HAP-1 (cell line): ENCODE results near the gene UBE4A.

ENCODE experiments used
- DNase-seq, 2 experiments: peaks; one replicate each; pipeline ENCODE4 v3.0.0-alpha.2; 2016 to 2020; ENCODE audit warnings: low spot score in 2 of 2
- H3K27me3 ChIP-seq: fragments of 250-450 bp; sonication (Bioruptor Pico); 2 replicates; pipeline ENCODE4 v1.5.1; 2020; ENCODE audit warnings: low read depth, mild to moderate bottlenecking, moderate library complexity
- H3K36me3 ChIP-seq: fragments of 250-450 bp; sonication (Bioruptor Pico); replicated peaks from 2 replicates; pipeline ENCODE4 v1.5.1; 2020; ENCODE audit warnings: mild to moderate bottlenecking
- H3K4me1 ChIP-seq: fragments of 250-450 bp; sonication (Bioruptor Pico); 2 replicates; pipeline ENCODE4 v1.5.1; 2020; ENCODE audit warnings: mild to moderate bottlenecking
- H3K4me3 ChIP-seq: fragments of 250-450 bp; sonication (Bioruptor Pico); 2 replicates; pipeline ENCODE4 v1.5.1; 2020; ENCODE audit warnings: mild to moderate bottlenecking, moderate library complexity
- H3K9me3 ChIP-seq: fragments of 250-450 bp; sonication (Bioruptor Pico); 2 replicates; pipeline ENCODE4 v1.5.1; 2020; ENCODE audit warnings: mild to moderate bottlenecking, moderate library complexity
- in situ Hi-C: fragments of 300-500 bp; cut with MboI; formaldehyde crosslinking; loops from 3 replicates; pipeline ENCODE4 v1.14.3; 2020; ENCODE audit warnings: low sequenced_read_pairs, inconsistent platforms, mixed read lengths

Gene UBE4A

GRCh38 chr11:118442301-118442700, 82.9 kb downstream of the UBE4A start:
- no peak overlapping the region for H3K4me3 ChIP-seq
- peaks cover 19% of the 10 kb centered on the region for H3K36me3 ChIP-seq
- DNase-seq: no peak
- in situ Hi-C loops: no loop called here
- H3K27me3 ChIP-seq: no peaks in the 10 kb centered on the region
- H3K9me3 ChIP-seq: no peaks in the 10 kb centered on the region
- H3K4me1 ChIP-seq: peaks cover 21% of the 10 kb centered on the region

GRCh38 chr11:118442908-118443589, 83.6 kb downstream of the UBE4A start:
- Histone ChIP-seq H3K36me3 (peaks cover 22% of the 10 kb centered on the region), H3K9me3 (no peaks in the 10 kb centered on the region), H3K4me3 (no peak overlapping the region), H3K27me3 (no peaks in the 10 kb centered on the region), H3K4me1 (peaks cover 21% of the 10 kb centered on the region)
- in situ Hi-C loops: no loop called here
- no peak for DNase-seq

GRCh38 chr11:118443590-118444218, 84.3 kb downstream of the UBE4A start:
- Histone ChIP-seq H3K36me3 (peaks cover 22% of the 10 kb centered on the region), H3K4me3 (no peak overlapping the region), H3K27me3 (no peaks in the 10 kb centered on the region), H3K4me1 (peaks cover 21% of the 10 kb centered on the region), H3K9me3 (no peaks in the 10 kb centered on the region)
- in situ Hi-C loops: no loop called here
- DNase-seq: no peak

- Histone ChIP-seq H3K9me3 (no peaks in the 10 kb centered on the region), H3K4me1 (no peaks in the 10 kb centered on the region; the same call in 1 of the 2 replicates), H3K27me3 (no peaks in the 10 kb centered on the region), H3K4me3 (no peak overlapping the region), H3K36me3 (peaks cover 12% of the 10 kb centered on the region; the same call in 1 of the 2 replicates)
- DNase-seq: no peak
- in situ Hi-C loops: no loop called here
These were observed 88.0 kb downstream of the UBE4A start for GRCh38 chr11:118447423-118447822.

- H3K4me3 ChIP-seq: no peak overlapping the region
- in situ Hi-C loops: no loop called here
- no peaks in the 10 kb centered on the region; the same call in 1 of the 2 replicates for H3K4me1 ChIP-seq
- H3K9me3 ChIP-seq: no peaks in the 10 kb centered on the region
- H3K27me3 ChIP-seq: no peaks in the 10 kb centered on the region
- H3K36me3 ChIP-seq: peaks cover 12% of the 10 kb centered on the region; the same call in 1 of the 2 replicates
- no peak for DNase-seq
These were observed 88.9 kb downstream of the UBE4A start for GRCh38 chr11:118448294-118448693.
